Erythroblast (primary cell): ENCODE data around the gene ZFP82.

Experiments used
- GATA1 ChIP-seq: IDR thresholded peaks from 2 replicates; pipeline ENCODE4 v1.6.1; 2011; ENCODE audit warnings: low read depth, mild to moderate bottlenecking, control low read depth, low read length, moderate library complexity
- POLR2A ChIP-seq: IDR thresholded peaks from 2 replicates; pipeline ENCODE4 v1.6.1; 2011; ENCODE audit warnings: mild to moderate bottlenecking, low read length

DNA sequence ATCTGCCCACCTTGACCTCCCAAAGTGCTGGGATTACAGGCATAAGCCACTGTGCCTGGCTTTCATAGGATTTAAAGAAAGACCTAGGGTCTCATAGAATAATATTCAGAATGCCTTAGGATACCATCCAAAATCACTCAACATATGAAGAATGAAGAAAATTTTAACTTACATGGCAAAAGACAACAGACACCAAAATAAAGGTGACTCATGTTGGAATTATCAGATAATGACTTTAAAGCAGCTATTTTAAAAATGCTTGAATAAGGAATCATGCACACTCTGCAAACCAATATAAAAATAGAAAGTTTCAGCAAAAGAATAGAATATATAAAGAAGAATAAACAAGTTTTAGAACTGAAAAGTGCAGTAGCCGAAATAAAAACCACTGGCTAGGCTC lies 41.6 kb upstream of the ZFP82 start:
- no peak for TF ChIP-seq POLR2A
- TF ChIP-seq GATA1, result no peak
